Fibroblast of the aortic adventitia (primary cell): Measurements from ENCODE around the gene DUSP16. TPM values are rescaled to one million over a fixed set of nuclear protein-coding genes. Genes with fewer than 3 reads are reported as not detected.

ENCODE experiments used
- DNase-seq: peaks from one replicate; pipeline ENCODE4 v3.0.0-alpha.2; 2010; ENCODE audit warnings: low read depth
- H3K4me3 ChIP-seq: 2 replicates; pipeline ENCODE4 v1.5.1; 2011; ENCODE audit warnings: low read depth, mild to moderate bottlenecking, control low read depth, low read length, moderate library complexity
- CTCF ChIP-seq: IDR thresholded peaks from 2 replicates; pipeline ENCODE4 v1.5.1; 2011; ENCODE audit warnings: mild to moderate bottlenecking, low read length, control low read depth, inconsistent platforms; ENCODE audit not compliant: insufficient read depth
- total RNA-seq: library from RNA; depleted of rRNA; stranded (reverse); fragments of >200 nt; gene quantifications from 2 replicates; pipeline ENCODE4 v1.2.3, GENCODE V29; 2012; ENCODE audit warnings: low replicate concordance

Gene DUSP16
- total RNA-seq, 1 donor = 6.8 TPM

DNA sequence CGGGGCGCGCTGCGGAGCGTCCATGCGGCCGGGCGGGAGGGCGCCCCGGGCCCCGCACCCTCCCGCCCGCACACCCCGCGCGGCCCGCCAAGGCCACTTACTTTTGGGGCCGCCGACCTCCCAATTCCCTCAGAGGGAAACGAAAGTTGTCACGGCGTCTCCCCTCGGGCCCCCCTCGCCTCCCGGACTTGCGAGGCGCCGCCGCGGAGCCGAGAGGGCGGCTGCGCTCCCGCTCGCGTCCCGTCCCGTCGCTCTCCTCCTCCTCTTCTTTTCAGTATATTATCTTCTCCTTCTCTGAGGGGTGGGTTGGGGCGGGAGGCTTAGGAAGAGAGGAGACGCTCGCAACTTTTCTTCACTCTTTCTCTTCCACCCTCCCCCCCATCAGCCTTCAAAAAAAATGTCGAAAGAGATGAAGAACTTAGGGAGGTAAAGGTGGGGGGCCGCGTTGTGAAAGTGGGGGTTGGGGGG lies 613 bp downstream of the DUSP16 start:
- DNase-seq = peak; percentile 21
- peak overlapping the region; percentile 88 for H3K4me3 ChIP-seq
- no peak for TF ChIP-seq CTCF

- peak; percentile 45 for DNase-seq
- TF ChIP-seq CTCF = no peak
- peak overlapping the region; percentile 88 for H3K4me3 ChIP-seq
Observed at GRCh38 chr12:12561371-12562015, 1.2 kb downstream of the DUSP16 start.

- TF ChIP-seq CTCF = no peak
- DNase-seq = peak; percentile 65
- H3K4me3 ChIP-seq = peak overlapping the region; percentile 88
Observed at GRCh38 chr12:12560587-12561370, 1.9 kb downstream of the DUSP16 start.

DNA sequence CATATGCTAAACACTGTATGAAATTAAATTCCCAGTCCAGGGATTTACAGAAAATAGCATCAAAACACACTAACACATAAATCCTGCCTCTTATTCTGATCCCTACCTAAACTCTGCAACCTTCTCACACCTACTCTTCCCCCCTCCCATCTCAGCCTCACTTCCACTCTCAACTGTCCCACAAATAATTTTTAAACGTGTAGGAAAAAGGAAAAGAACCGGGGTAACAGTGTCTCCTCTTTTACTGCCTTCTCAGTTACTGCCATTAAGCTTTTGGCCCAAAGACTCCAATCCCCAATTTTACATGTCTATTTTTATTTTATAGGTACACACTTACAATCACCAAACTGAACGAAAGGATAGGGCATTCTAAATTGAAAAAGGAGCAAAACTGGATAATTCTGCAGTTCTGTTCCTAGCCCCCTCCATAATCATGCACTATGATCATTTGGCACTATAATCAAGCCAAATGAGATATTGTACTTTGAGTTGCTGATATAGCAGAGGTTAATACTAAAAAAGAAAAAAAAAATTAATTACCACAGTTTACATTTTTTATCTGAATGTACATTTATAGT lies 2.9 kb downstream of the DUSP16 start:
- no peak overlapping the region for H3K4me3 ChIP-seq
- no peak for TF ChIP-seq CTCF
- no peak for DNase-seq

- TF ChIP-seq CTCF = no peak
- no peak overlapping the region for H3K4me3 ChIP-seq
- DNase-seq = no peak
Observed at GRCh38 chr12:12558291-12558690, 4.4 kb downstream of the DUSP16 start.

GRCh38 chr12:12557733-12558132 lies 4.9 kb downstream of the DUSP16 start:
- no peak overlapping the region for H3K4me3 ChIP-seq
- no peak for TF ChIP-seq CTCF
- no peak for DNase-seq
